SK-N-SH (cell line): Measurements from ENCODE around the gene DRD2. TPM values are rescaled to one million over a fixed set of nuclear protein-coding genes. Genes with fewer than 3 reads are reported as not detected.

Experiments
- CTCF ChIA-PET: fragments of 300-600, 350-600 bp; formaldehyde crosslinking; extraction: SDS; loops from one replicate; lab custom pipeline; 2021; lab: Yijun Ruan, JAX
- POLR2A ChIA-PET: fragments of 350-600 bp; sonication (Branson Sonifier 250); formaldehyde crosslinking; extraction: SDS; loops from one replicate; lab custom pipeline; 2020; ENCODE audit warnings: antibody characterized with exemption, inconsistent platforms; lab: Yijun Ruan, JAX
- DNase-seq: peaks from one replicate; pipeline ENCODE4 v3.0.0; 2012
- H2AFZ ChIP-seq: fragments of 200-600 bp; sonication (generic); 2 replicates; pipeline ENCODE4 v1.8.1; 2016; ENCODE audit warnings: antibody characterized with exemption, mild to moderate bottlenecking, low read depth
- H3F3A ChIP-seq: fragments of 200-600 bp; sonication (generic); replicated peaks from 2 replicates; pipeline ENCODE3; 2016; ENCODE audit warnings: antibody characterized with exemption, mild to moderate bottlenecking; ENCODE audit not compliant: insufficient read depth
- H3K27ac ChIP-seq, 2 experiments: fragments of 200-500 bp in 1 of 2; fragments of 200-600 bp in 1 of 2; sonication (Bioruptor generic) in 1 of 2; sonication (generic), shearing (Covaris generic) in 1 of 2; 2 replicates each; pipeline versions ENCODE4 v1.5.1 to v1.6.1; 2014 to 2016; ENCODE audit warnings: low read depth in 2 of 2, inconsistent platforms in 1 of 2, low read length in 1 of 2, mild to moderate bottlenecking in 1 of 2, mixed read lengths in 1 of 2
- H3K27me3 ChIP-seq: fragments of 200-600 bp; sonication (generic), shearing (Covaris generic); 2 replicates; pipeline ENCODE4 v1.6.1; 2016; ENCODE audit warnings: mixed run types; ENCODE audit not compliant: insufficient read depth
- H3K36me3 ChIP-seq, 2 experiments: fragments of 200-500 bp in 1 of 2; fragments of 200-600 bp in 1 of 2; sonication (Bioruptor generic) in 1 of 2; sonication (generic) in 1 of 2; replicated peaks in 1 of 2; 2 replicates each; pipeline versions ENCODE3 to v1.5.1; 2014 to 2016; ENCODE audit warnings: low read length in 1 of 2, mild to moderate bottlenecking in 1 of 2; ENCODE audit not compliant: insufficient read depth in 2 of 2, control insufficient read depth in 1 of 2
- H3K4me1 ChIP-seq, 2 experiments: fragments of 200-500 bp in 1 of 2; fragments of 200-600 bp in 1 of 2; sonication (Bioruptor generic) in 1 of 2; sonication (generic), shearing (Covaris generic) in 1 of 2; 2 replicates each; pipeline versions ENCODE4 v1.5.1 to v1.6.1; 2014 to 2016; ENCODE audit warnings: low read depth in 1 of 2, low read length in 1 of 2, mixed run types in 1 of 2; ENCODE audit not compliant: insufficient read depth in 2 of 2, control insufficient read depth in 1 of 2
- H3K4me2 ChIP-seq: fragments of 200-600 bp; sonication (generic), shearing (Covaris generic); 2 replicates; pipeline ENCODE4 v1.6.1; 2017; ENCODE audit warnings: mixed run types
- H3K4me3 ChIP-seq, 2 experiments: fragments of 200-500 bp in 1 of 2; fragments of 200-600 bp in 1 of 2; sonication (Bioruptor generic) in 1 of 2; sonication (generic), shearing (Covaris generic) in 1 of 2; 2 replicates each; pipeline versions ENCODE4 v1.5.1 to v1.8.1; 2014 to 2016; ENCODE audit warnings: low read depth in 2 of 2, inconsistent platforms in 1 of 2, low read length in 1 of 2, mild to moderate bottlenecking in 1 of 2, mixed read lengths in 1 of 2, moderate library complexity in 1 of 2
- H3K79me2 ChIP-seq: fragments of 200-600 bp; sonication (generic); 2 replicates; pipeline ENCODE4 v1.8.1; 2017; ENCODE audit warnings: mild to moderate bottlenecking; ENCODE audit not compliant: insufficient read depth
- H3K9ac ChIP-seq: fragments of 200-600 bp; sonication (generic); 2 replicates; pipeline ENCODE4 v1.6.1; 2017; ENCODE audit warnings: mixed run types
- H3K9me2 ChIP-seq: fragments of 200-600 bp; sonication (generic); 2 replicates; pipeline ENCODE4 v1.6.1; 2017; ENCODE audit warnings: mixed run types
- H3K9me3 ChIP-seq: fragments of 200-600 bp; sonication (generic); 2 replicates; pipeline ENCODE4 v1.6.1; 2017; ENCODE audit warnings: mixed run types, mild to moderate bottlenecking, moderate library complexity
- H4K20me1 ChIP-seq: fragments of 200-600 bp; sonication (generic); 2 replicates; pipeline ENCODE4 v1.6.1; 2017; ENCODE audit warnings: mild to moderate bottlenecking, mixed run types; ENCODE audit not compliant: insufficient read depth
- ELF1 ChIP-seq: IDR thresholded peaks from 2 replicates; pipeline ENCODE4 v1.4.0; 2012
- EP300 ChIP-seq, 2 experiments: IDR thresholded peaks; 2 replicates each; pipeline versions ENCODE4 v1.4.0 to v1.6.1; 2012; ENCODE audit warnings: borderline replicate concordance in 1 of 2, low read depth in 1 of 2, low read length in 1 of 2
- EZH2phosphoT487 ChIP-seq: fragments of 200-600 bp; sonication (generic); IDR thresholded peaks from 2 replicates; pipeline ENCODE4 v1.6.1; 2017; ENCODE audit warnings: low read depth, mixed run types, mild to moderate bottlenecking, antibody characterized with exemption, moderate library complexity, borderline replicate concordance
- FOSL2 ChIP-seq: IDR thresholded peaks from 2 replicates; pipeline ENCODE4 v1.4.0; 2012; ENCODE audit warnings: low read depth, mild to moderate bottlenecking, moderate library complexity, borderline replicate concordance
- FOXM1 ChIP-seq: IDR thresholded peaks from 2 replicates; pipeline ENCODE4 v1.4.0; 2012; ENCODE audit warnings: low read depth, mild to moderate bottlenecking
- JUND ChIP-seq: IDR thresholded peaks from 2 replicates; pipeline ENCODE4 v1.4.0; 2012
- MAX ChIP-seq: IDR thresholded peaks from 2 replicates; pipeline ENCODE4 v1.4.0; 2012; ENCODE audit warnings: low read depth
- NFIC ChIP-seq: IDR thresholded peaks from 2 replicates; pipeline ENCODE4 v1.4.0; 2012; ENCODE audit warnings: borderline replicate concordance
- RAD21 ChIP-seq: IDR thresholded peaks from 2 replicates; pipeline ENCODE4 v1.6.1; 2012; ENCODE audit warnings: mild to moderate bottlenecking, low read length
- RCOR1 ChIP-seq: fragments of 150-350 bp; IDR thresholded peaks from 2 replicates; pipeline ENCODE4 v1.6.1; 2017; ENCODE audit warnings: antibody characterized with exemption, low read length
- REST ChIP-seq: IDR thresholded peaks from 2 replicates; pipeline ENCODE4 v1.6.1; 2012; ENCODE audit warnings: mild to moderate bottlenecking, low read depth, low read length, moderate library complexity
- RFX5 ChIP-seq: IDR thresholded peaks from 2 replicates; pipeline ENCODE4 v1.6.1; 2012; ENCODE audit warnings: mild to moderate bottlenecking, improper control_type of control experiment, low read length
- TAF1 ChIP-seq: IDR thresholded peaks from 2 replicates; pipeline ENCODE4 v1.6.1; 2012; ENCODE audit warnings: low read depth, mild to moderate bottlenecking, low read length, moderate library complexity, borderline replicate concordance
- WGBS: methylation state at CpG from one replicate; pipeline ENCODE4 v1.1.6; 2017; ENCODE audit warnings: low lambda C conversion rate; 5-methylcytosine and 5-hydroxymethylcytosine counted together
- polyA plus RNA-seq, 3 experiments: library from polyadenylated mRNA; depleted of rRNA; stranded (reverse); fragments of >200 nt; gene quantifications; 2 replicates each; pipeline ENCODE4 v1.2.3, GENCODE V29; 2012
- TF ChIP-seq, protein P1 (sequence below): fragments of 200-600 bp; sonication (generic); IDR thresholded peaks from 2 replicates; pipeline ENCODE4 v1.6.1; 2017; ENCODE audit warnings: antibody characterized with exemption, mild to moderate bottlenecking, moderate library complexity
- TF ChIP-seq, protein P2 (sequence below): IDR thresholded peaks from 2 replicates; pipeline ENCODE4; 2012

The DRD2 gene
- polyA plus RNA-seq, 1 of the 3 experiments (the other 2 are of a cell fraction), result 0.10 TPM

DNA sequence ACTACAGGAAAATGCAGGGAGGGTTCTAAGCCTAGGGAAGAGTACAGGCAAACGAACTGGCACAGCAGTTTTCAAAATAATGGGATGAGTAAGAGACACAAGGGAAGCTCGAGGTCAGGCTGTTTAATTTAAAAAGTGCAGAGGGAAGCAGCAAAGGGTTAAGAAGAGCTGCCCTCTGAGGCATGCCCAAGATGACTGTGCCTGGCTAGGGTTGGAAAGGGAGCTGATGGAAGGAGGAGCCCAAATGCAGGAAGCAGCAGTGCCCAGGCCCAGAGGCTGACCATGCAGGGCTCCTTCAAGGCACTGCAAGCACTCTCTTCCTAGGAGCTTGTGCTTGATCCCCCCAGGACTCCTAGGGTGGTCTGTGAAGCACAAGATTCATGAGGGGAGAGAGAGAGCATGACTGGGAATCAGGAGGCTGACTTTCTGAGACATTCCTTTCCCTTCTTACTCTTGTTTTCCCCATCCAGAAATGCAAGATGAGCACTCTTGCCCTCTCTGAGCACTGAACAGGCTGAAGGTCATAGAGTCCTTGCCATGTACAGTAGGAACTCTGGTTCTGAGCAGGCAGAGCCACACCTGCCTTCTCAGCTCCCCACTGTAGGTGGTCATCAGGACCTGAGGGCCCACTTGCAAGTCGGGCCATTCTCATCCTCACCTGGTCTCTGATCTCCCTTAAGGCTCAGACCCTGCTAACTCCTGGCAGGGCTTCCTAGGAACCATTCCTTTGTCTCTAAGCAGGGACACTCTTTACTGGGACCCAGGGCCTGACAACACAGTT, 46.7 kb upstream of the DRD2 start:
- no peak overlapping the region for H3K4me3 ChIP-seq
- H3F3A ChIP-seq, result no peaks in the 10 kb centered on the region
- no peaks in the 10 kb centered on the region for H4K20me1 ChIP-seq
- no peak overlapping the region for H3K9ac ChIP-seq
- ChIA-PET POLR2A (no interaction called here), CTCF (interaction anchor here (0.8 to 5.6 kb wide), 4 partner anchors 10 to 232 kb away, joined by 3 to 45 read pairs (median 3); no protein-coding TSS in a partner anchor)
- no peak for DNase-seq
- no peak overlapping the region for H3K4me2 ChIP-seq
- H2AFZ ChIP-seq, result no peak overlapping the region
- H3K9me3 ChIP-seq, result no peaks in the 10 kb centered on the region
- 11% methylated on average over 3 of the region's 3 CpGs for WGBS
- H3K79me2 ChIP-seq, result no peaks in the 10 kb centered on the region
- TF ChIP-seq RAD21 (no peak), EZH2phosphoT487 (no peak), RCOR1 (no peak), ELF1 (no peak), MAX (no peak), NFIC (no peak), TAF1 (no peak), FOXM1 (no peak), EP300 (IDR thresholded peaks at IDR 0.05; ENCODE audit: borderline replicate concordance in 1 of 2, low read depth in 1 of 2, low read length in 1 of 2) (no peak), RFX5 (no peak), REST (no peak), FOSL2 (no peak), JUND (no peak)
- TF ChIP-seq, protein P1, sequence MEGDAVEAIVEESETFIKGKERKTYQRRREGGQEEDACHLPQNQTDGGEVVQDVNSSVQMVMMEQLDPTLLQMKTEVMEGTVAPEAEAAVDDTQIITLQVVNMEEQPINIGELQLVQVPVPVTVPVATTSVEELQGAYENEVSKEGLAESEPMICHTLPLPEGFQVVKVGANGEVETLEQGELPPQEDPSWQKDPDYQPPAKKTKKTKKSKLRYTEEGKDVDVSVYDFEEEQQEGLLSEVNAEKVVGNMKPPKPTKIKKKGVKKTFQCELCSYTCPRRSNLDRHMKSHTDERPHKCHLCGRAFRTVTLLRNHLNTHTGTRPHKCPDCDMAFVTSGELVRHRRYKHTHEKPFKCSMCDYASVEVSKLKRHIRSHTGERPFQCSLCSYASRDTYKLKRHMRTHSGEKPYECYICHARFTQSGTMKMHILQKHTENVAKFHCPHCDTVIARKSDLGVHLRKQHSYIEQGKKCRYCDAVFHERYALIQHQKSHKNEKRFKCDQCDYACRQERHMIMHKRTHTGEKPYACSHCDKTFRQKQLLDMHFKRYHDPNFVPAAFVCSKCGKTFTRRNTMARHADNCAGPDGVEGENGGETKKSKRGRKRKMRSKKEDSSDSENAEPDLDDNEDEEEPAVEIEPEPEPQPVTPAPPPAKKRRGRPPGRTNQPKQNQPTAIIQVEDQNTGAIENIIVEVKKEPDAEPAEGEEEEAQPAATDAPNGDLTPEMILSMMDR, result no peak
- TF ChIP-seq, protein P2, sequence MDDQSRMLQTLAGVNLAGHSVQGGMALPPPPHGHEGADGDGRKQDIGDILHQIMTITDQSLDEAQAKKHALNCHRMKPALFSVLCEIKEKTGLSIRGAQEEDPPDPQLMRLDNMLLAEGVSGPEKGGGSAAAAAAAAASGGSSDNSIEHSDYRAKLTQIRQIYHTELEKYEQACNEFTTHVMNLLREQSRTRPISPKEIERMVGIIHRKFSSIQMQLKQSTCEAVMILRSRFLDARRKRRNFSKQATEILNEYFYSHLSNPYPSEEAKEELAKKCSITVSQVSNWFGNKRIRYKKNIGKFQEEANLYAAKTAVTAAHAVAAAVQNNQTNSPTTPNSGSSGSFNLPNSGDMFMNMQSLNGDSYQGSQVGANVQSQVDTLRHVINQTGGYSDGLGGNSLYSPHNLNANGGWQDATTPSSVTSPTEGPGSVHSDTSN, result no peak
- no peaks in the 10 kb centered on the region for H3K9me2 ChIP-seq
- H3K4me1 ChIP-seq, result peaks cover 0 to 4% of the 10 kb centered on the region in 2 experiments; a peak in 1 of 4 replicates
- H3K27ac ChIP-seq, result no peak overlapping the region
- no peaks in the 10 kb centered on the region for H3K27me3 ChIP-seq
- no peaks in the 10 kb centered on the region for H3K36me3 ChIP-seq
